PFSK-1 (cell line): ENCODE measurements around the gene PTPRN2.

Experiments
- FOXP2 ChIP-seq: optimal IDR thresholded peaks from 2 replicates; pipeline ENCODE3; 2011; ENCODE audit warnings: borderline replicate concordance, control low read depth, inconsistent platforms; ENCODE audit not compliant: insufficient read depth; ENCODE audit errors: extremely low read length, extremely low read depth
- POLR2AphosphoS5 ChIP-seq: IDR thresholded peaks from 2 replicates; pipeline ENCODE4 v1.6.1; 2012; ENCODE audit warnings: low read depth, mild to moderate bottlenecking, control low read depth, low read length, moderate library complexity
- REST ChIP-seq, 2 experiments: IDR thresholded peaks; 2 replicates each; pipeline versions ENCODE4 v1.6.1 to v1.8.0; 2011 to 2012; ENCODE audit warnings: low read depth in 2 of 2, low read length in 2 of 2, control low read depth in 1 of 2, inconsistent platforms in 1 of 2, mild to moderate bottlenecking in 1 of 2, moderate library complexity in 1 of 2; ENCODE audit not compliant: insufficient read depth in 1 of 2
- SIN3A ChIP-seq: IDR thresholded peaks from 2 replicates; pipeline ENCODE4 v1.6.1; 2012; ENCODE audit warnings: mild to moderate bottlenecking, low read length, moderate library complexity, borderline replicate concordance; ENCODE audit not compliant: insufficient read depth
- TAF1 ChIP-seq: IDR thresholded peaks from 2 replicates; pipeline ENCODE4 v1.6.1; 2012; ENCODE audit warnings: low read length, control low read depth, borderline replicate concordance; ENCODE audit not compliant: insufficient read depth

The PTPRN2 gene

GRCh38 chr7:157760004-157760730, 827.5 kb downstream of the PTPRN2 start:
- TF ChIP-seq POLR2AphosphoS5 (no peak), FOXP2 (no peak)

GRCh38 chr7:157759246-157759805, 828.3 kb downstream of the PTPRN2 start:
- TF ChIP-seq TAF1 (no peak), FOXP2 (no peak), REST (IDR thresholded peaks at IDR 0.05; ENCODE audit: insufficient read depth in 1 of 2, low read depth in 2 of 2, low read length in 2 of 2) (no peak), POLR2AphosphoS5 (no peak), SIN3A (no peak)

GRCh38 chr7:157758468-157759245, 829.0 kb downstream of the PTPRN2 start:
- TF ChIP-seq FOXP2 (no peak), TAF1 (no peak), REST (IDR thresholded peaks at IDR 0.05; ENCODE audit: insufficient read depth in 1 of 2, low read depth in 2 of 2, low read length in 2 of 2) (no peak)

- TF ChIP-seq REST (IDR thresholded peaks at IDR 0.05; ENCODE audit: insufficient read depth in 1 of 2, low read depth in 2 of 2, low read length in 2 of 2) (no peak), FOXP2 (no peak), POLR2AphosphoS5 (no peak), SIN3A (no peak), TAF1 (no peak)
Measured at GRCh38 chr7:157757776-157758467, 829.7 kb downstream of the PTPRN2 start.

- TF ChIP-seq POLR2AphosphoS5: no peak
- no peak for TF ChIP-seq FOXP2
- no peak for TF ChIP-seq SIN3A
- no peak for TF ChIP-seq TAF1
- no peak for TF ChIP-seq REST (IDR thresholded peaks at IDR 0.05; ENCODE audit: insufficient read depth in 1 of 2, low read depth in 2 of 2, low read length in 2 of 2)
Measured at GRCh38 chr7:157757211-157757610, 830.4 kb downstream of the PTPRN2 start.
